Effector CD4-positive, alpha-beta T cell (primary cell): ENCODE data around the gene CCDC50.

Experiments
- DNase-seq: peaks from one replicate; pipeline ENCODE4 v3.0.0-alpha.2; 2020

The CCDC50 gene

DNA sequence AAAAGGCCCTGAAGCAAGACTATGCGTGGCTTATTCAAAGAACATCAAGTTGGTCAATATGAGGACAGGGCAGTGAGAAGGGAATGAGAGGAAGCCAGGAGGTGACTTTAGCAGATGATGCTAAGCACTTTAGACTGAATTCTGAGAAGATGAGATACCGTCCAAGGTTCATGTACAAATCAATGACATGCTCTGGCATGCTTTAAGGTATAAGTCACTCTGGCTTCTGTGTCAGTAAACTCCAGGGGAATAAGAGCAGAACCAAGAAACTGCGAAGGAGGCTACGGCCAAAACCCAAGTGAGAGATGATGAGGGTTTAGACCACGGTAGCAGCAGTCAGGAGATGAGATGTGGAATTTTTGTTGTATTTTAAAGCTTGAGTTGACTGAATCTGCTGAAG is 8.9 kb upstream of the CCDC50 start:
- no peak for DNase-seq

DNA sequence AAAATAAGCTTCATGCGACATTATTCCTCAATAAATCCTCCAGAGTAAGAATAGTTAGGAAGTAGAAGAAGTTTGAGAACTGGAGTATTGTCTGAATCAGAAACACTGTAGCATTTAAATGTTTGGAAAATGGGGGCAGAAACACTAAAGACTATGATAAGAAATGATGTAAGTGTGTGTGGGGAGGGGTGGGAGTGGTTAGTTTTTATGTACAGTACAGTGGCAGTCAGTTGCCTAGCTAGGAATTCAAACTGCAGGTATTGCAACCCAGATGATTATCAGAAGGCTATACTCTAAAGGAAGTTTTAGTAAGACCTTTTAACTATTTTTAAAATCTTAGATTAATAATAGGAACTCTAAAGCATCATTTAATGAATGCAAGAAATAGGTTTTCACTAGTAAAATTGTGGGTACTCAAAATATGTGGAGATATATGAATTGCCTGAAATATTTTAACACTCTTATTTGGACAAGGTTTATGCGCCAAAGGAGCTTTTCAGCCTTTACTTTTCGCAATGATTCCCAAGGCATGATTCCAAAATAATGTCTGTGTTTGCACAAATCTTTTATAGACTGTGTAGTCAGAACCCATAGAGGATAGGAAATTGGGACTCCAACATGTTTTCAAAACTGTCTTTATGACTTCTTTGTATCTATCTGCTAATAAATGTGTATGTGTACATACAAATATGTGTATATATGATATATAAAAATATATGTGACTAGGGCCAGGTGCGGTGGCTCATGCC is 8.0 kb upstream of the CCDC50 start:
- no peak for DNase-seq

DNA sequence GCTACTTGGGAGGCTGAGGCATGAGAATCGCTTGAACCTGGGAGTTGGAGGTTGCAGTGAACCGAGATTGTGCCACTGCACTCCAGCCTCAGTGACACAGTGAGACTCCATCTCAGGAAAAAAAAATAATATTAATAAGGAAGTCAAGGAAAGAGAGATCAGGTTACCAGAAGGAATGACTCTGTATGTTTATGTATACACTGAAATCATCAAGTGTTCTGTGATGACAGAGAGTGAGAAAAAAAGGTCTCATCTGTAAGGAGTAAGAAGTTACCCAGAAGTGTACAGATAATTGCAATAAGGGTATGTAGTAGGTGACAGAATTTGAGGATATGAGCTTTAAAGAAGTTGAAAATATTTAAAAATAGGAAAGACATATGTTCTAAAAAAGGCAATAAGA is 4.3 kb upstream of the CCDC50 start:
- no peak for DNase-seq

DNA sequence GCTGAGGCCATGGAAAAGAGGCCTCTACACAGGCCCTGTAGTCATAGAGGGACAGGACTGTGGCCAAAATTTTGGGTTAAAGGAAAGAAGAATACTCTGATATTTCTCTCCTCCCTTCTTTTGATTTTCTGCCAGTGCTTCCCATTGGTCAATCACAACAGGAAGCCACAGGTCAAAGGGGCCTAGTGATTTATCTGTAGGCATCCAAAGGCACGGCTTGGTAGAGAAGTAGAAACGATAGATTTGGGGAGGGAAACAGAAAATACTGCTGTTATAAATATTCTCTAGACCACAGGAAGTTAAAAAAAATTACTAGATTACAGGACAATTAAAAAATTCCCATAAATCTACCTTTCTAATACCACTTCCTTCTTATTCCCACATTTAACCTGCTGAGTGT is 1.7 kb upstream of the CCDC50 start:
- DNase-seq, result no peak

DNA sequence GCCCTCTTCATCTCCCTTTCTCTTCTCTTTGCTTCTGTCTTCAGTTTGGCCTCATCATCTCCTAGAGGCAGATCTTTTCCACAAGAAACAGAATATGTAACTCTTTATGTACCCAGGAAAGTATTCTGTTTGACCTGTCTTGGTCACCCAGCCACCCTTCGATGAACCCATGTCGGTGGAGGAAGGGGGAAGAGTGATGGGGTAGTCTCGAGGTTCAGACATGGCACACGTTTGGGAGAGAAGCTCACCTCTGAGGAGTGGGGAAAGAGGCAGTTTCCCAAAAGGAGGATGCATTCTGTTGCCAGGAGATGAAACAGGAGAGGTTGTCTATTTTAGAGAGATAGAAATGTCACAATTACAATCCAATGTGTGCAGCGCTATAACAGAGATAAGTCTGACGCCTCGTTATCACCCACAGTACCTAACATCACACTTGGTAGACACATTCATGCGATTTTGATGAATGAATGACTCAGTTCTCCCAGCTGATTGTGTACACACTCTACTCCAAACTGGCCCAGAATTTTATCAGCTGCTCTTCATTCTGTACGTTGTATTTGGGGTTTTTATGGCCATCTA is 722 bp upstream of the CCDC50 start:
- no peak for DNase-seq

DNA sequence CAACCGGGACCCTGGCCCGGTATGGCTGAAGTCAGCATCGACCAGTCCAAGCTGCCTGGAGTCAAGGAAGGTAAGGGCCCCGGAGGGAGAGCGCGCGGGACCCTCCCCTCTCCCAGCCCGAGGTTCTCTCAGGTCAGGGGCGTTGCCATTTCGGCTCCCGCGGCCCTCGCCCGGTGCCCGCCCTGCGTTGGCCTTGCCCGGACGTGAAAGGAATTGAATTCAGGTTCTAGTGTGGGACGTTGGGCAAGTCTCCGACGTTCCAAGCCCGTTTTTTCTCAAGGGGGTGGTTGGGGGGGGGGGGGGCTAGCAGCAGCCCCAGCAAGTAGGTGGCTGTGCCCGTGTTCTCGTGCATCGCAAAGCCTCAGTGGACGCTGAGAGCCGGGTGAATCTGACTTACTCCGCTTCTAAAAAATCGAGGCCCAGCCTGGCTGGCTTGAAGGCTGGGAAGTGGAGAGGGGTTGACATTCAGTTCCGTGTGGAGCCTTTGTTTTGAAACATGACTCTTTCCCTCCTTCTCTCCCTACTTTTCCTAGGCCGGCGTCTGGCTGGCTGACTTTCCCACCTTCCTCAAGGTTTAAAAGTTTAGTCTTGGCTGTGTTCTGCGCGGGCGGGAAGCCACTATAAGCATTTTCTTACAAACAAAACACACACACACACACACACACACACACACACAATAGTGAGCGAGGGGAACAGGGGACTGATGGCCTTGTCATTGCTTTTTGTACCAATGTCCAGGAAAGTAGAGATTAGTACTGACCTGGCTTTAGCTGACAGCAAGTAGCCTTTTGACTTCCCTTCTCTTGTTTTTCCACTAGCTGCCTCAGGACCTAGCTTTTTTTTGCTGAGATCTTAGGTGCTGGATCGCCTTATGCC is 698 bp downstream of the CCDC50 start, which contains the start of gene UTS2B:
UTS2B (minus strand) TSS at position 873 of the 876 bp plus-strand sequence. CDS start 48,337 bp downstream, outside the sequence.
- DNase-seq, result no peak

DNA sequence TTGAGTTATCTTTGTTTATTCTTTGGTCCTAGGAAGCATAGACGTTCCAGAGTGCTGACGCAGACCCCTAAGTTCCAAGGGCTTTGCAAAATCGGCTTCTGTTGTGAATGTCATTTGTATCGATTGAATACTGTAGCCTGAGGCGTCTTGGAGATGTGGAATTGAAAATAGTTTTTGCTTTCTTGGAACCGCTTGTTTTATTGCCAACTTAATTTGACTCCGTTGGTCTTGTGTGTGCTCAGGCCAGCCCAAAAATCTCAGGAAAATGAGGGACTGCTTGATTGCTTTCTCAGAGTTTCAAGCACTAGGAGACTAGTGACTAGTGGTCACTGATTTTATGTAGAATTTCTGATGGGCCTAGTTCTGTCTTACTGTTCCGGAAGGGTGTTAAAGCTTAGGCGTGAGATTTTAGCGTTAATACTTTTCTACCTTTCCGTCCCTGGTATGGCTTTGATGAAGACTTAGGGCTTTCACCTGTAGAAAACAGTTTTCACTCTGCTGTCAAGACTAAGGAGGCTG is 1.4 kb downstream of the CCDC50 start:
- no peak for DNase-seq

DNA sequence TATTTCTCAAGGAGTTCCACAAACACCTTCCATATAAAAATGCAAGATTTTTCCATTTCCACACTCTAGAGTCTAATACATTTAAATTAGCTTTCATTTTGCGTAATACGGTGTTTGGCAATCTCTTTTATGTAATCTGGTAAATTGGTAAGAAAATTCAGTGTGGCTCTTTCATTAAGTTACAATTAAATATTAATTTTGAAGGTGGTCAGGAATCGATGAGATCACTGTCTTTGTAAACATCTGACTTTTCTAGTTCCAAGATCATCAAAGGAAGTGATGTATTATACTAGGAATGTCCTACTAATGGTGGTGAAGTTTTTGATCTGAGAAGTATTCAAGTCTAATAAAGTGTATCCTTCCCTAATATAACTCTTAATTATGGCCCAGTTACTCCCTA is 2.2 kb downstream of the CCDC50 start:
- DNase-seq, result no peak

DNA sequence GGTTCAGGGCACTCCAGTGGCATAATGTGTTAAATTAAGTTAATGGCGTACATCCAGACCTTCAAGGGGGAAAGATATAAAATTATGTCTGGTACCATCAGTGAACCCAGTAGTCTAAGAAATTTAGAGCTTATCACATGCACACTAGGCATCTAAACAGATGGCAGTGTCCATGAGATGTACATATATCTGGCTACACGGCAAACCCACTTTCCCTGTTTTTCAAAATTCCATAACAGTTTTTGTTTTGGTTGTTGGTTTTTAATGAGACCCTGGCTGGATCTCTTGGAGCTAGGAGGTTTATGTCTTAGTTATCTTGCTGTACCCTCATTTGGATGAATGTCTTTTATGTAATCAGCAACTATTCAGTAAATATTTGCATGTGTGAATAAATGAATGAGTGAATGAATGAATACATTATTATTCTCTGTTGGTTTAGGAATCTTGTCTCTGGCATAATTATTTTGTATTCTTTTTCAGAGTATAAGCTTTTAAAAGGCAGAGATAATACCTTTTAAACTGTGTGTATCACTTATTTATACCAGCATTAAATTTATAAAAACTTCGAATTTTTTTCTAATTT is 4.2 kb downstream of the CCDC50 start:
- no peak for DNase-seq

DNA sequence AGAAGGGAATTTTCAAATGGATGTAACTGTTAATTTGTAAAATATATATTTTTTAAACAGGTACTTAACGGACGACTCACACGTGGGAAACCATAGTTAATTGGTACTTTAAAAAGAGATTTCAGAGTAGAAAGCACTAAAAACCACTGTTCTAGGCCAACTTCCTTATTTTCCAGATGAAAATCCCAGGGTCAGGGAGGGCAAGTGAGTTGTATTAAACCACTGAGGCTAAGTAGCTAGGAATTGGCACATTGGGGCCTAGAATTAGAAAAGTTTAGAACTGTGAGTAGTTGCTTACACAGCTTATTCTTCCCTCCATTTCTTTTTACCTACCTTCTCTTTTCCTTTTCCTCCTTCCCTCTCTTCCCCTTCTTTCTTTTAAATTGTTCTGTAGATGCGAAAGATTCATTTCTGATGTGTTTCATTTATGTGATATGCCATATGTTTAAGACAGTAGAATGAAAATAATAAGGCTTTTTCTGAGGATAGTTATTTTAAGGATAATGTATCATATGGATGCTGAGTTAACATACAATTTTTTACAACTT is 5.2 kb downstream of the CCDC50 start:
- no peak for DNase-seq

DNA sequence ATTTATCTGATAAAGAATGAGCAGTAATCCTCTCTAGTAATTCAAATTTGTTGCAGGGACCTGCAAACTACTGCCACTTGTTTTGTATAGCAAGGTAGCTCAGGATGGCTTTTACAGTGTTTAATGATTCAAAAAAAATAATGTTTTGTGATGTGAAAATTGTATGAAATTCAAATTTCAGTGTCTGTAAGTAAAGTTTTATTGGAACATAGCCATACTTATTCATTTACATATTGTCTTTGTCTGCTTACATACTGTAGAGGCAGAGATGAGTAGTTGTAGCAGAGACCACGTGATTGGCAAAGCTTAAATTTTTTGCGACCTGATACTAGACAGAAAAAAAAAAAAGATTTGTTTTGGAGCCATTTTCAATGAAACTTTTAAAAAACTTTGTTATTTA is 7.6 kb downstream of the CCDC50 start:
- DNase-seq, result no peak

DNA sequence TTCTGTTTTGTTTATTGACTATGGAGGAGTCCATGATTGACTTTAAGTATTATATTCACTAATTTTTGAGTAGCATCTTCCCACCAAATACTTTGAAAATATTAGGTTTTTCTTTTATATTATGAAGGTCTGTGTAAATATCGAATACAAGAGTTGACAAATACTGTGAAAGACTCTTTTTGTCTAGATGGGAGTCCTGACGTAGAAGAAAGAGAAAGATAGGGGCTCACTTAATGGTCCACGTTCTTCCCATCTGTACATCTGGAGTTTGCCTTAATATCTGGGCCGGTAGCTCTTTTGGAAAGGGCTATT is 8.9 kb downstream of the CCDC50 start:
- no peak for DNase-seq

DNA sequence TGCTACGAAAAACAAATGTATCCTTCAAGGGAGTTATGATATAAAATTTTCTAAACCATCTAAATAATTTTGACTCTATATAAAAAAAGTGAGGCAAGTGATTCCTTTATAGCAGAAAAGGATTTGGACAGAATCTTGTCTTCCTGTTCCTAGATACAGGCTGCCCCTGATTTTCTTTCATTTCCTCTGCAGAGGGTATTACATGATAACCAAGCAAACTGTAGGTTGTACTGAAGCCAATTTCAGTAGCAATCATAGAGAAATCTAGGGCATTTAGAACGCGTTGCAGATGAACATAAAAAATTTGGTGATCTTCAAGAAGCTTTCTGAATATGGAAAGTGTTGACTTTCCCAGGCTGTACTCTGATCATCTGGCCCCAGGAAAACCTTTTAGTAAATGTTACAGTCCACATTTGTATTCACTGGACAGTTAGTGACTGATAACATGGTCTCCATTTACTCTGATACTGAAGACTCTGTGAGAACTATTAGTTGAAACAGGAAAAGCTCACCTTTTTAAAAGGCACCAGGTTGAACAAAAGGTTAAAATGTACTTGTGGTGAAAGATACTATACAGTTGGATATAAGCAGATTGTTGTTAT is 10.2 kb downstream of the CCDC50 start:
- DNase-seq, result no peak

DNA sequence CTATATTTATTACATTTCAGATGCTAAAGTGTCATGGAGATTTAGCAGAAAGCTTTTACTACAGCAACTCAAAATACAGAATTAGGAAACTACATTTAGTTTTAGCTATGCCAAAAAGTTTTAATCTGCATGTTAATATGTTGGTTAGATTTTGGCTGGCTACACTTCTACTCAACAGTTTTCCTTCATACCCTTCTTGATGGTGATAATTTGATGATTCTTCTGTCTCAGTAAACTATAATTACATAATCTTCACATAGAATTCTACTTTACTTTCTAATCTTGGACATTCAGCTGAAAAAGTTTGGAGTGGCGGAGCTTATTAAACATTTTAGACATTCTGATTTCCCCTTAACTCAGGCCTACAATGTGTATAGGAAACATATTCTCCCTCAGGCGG is 11.2 kb downstream of the CCDC50 start:
- no peak for DNase-seq

DNA sequence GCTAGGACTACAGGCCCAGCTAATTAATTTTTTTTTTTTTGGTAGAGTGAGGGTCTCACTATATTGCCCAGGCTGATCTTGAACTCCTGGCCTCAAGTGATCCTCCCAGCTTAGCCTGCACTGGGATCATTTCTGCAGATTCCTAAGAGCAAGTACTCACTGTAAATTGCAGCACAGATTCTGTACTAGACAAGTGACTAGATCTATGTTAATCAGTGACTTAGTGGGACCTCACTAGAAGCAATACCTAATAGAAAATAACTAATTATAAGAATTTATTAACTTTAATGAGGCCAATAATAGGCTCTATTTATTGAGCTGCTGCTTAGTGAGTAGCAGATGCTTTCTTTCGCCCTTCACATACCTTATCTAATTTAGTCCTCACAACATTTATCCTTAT is 11.8 kb downstream of the CCDC50 start:
- DNase-seq, result no peak

DNA sequence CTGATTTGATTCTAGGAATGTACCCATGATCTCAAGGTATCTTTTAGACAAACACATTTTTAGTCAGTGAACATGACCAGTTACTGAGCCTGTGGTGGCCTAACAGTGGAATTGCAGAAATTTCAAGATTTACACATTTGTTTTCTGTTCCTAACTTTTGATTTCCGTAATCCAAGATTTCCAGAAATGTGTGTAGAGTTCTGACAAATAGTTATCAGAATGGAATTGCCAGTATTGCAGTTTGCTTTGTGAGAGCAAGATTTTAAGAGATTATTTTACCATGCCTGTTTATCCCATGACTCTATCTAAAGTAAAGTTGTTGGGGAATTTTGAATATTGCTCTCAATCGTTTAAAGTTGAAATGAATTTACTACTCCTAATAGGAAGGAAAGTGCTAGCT is 12.8 kb downstream of the CCDC50 start:
- DNase-seq, result no peak

DNA sequence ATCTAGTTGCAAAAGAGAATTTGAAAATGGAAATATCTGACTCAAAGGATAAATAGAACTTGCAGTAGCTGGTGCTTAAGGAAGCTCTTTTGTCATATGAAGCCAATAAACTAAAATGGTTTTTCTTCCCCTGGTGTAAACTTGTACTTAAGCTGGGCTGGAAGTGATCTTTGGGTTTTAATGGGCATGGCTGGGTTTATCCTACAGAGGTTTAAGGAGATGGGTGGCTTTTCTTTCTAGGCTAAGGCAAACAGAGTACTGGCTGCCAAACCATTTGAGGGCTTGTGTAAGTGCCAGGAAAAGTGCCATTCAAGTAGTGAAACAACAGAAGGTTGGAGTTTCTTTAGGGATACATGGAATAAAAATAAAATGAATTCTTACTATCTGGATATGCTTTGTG is 13.2 kb downstream of the CCDC50 start:
- no peak for DNase-seq

DNA sequence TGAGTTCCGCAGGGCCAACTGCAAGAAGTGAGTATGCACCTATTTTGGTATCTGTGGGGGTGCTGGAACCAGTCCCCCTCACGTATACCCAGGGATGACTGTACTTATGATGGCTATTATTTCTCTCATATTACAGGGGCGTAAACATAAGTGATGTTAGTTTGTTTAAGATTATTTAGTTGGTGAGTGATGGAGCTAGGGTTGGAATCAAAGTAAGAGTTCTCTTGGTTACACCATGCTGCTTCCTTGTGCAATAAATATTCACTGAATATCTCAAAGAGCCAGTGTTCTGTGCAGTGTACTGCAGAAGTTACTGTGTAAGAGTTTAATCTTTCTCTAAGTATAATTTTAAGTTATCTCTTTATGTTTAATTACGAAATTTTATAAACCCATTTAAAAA is 13.9 kb downstream of the CCDC50 start:
- DNase-seq, result no peak

DNA sequence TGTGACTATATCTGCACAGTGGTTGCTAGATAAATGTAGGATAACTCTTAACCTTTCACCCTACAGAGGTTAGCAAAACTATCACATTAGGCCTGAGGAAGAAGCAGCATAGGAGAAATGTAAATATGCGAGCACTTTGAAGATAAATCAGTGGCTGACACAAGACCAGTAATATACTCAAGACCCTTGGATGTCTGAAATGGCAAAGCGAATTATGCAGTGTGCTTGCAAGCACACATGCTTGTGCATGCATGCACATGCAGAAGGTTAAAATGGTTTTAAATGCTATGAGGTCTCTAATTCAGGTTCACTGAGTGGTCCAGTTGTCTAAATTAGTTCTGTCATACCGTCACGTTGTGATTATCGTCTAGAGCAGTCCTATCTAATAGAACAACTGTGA is 14.7 kb downstream of the CCDC50 start:
- DNase-seq, result no peak

DNA sequence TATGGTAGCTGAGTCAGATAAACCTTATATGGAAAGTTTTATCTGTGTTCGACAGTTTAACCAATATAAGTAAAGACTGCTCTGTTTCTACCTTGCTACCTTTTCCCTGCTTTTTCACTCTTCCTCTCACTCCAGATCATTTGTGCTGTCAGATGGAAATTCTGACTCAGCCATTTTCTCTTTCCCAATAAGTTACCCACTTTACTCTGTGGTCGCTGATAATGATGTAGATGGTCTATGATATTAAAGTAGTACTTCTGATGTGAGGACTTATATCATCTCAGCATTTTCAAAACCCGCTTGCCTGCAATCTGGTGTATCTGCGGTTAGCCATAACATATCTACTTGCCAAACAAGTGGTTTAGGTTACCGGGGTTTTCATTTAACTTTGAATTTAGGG is 16.1 kb downstream of the CCDC50 start:
- no peak for DNase-seq

DNA sequence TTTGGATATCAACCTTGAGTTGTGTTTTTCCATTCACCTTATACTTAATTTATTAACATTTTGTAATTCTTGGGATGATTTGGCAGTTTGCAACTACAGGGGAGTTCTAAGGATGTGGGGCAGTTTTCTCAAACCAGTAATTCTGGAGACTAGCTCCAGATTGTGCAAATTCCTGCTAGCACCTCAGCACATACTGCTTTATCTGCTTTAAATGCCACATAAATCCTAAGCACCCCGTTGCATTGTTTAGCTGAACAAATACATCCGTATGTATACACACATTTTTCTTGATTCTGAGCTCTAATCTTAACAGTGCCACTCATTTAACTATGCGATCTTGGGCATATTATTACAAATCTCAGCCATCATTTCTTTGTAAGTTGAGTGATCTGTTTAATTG is 18.0 kb downstream of the CCDC50 start:
- no peak for DNase-seq

DNA sequence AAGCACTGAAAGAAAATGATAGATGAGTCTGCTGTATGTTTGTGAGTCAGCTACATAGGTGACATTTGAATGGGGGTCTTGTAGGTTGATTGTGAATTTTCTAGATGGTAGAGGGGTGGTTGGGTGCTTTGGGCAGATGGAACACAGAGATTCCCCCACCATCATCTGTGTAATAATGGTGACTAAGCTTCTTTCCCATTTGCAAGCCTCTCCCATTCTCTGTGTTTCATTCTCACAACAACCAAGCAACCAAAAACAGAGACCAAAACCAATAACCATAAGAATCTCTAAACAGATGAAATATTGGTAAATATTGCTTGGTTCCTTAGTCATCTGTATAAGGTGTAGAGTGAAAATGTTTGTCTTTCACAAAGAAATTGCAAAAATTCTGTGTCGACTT is 18.9 kb downstream of the CCDC50 start:
- DNase-seq, result no peak
